GM12878 (cell line): Measurements from ENCODE around the gene VANGL1. TPM values are rescaled to one million over a fixed set of nuclear protein-coding genes. Genes with fewer than 3 reads are reported as not detected.

ENCODE experiments used
- ATAC-seq: fragments of 200-7000 bp; cut with Tn5 transposase; 3 replicates; pipeline ENCODE4 v1.9.1; 2020; ENCODE audit warnings: mild to moderate bottlenecking, moderate library complexity
- BruUV-seq: library from RNA; stranded (reverse); fragments of 400-500 nt; replicated peaks from 2 replicates; lab custom pipeline; 2021; lab: Mats Ljungman, UMichigan
- CTCF ChIA-PET: fragments of 300-600 bp; sonication (Branson Sonifier 250); formaldehyde crosslinking; extraction: SDS; loops from one replicate; lab custom pipeline; 2021; ENCODE audit warnings: inconsistent platforms; lab: Yijun Ruan, JAX
- POLR2A ChIA-PET: fragments of 350-600 bp; formaldehyde crosslinking; extraction: SDS; loops from one replicate; lab custom pipeline; 2021; ENCODE audit warnings: inconsistent platforms; lab: Charles Lee
- RAD21 ChIA-PET: fragments of 300-600 bp; sonication (Branson Sonifier 250); formaldehyde crosslinking; loops from one replicate; lab custom pipeline; 2023; ENCODE audit warnings: antibody characterized with exemption; ENCODE audit not compliant: unreplicated experiment; lab: Charles Lee
- SMC1A ChIA-PET: fragments of 300-600 bp; sonication (Branson Sonifier 250); formaldehyde crosslinking; loops from one replicate; lab custom pipeline; 2023; ENCODE audit not compliant: unreplicated experiment, uncharacterized antibody; lab: Charles Lee
- DNase-seq: peaks from one replicate; pipeline ENCODE4 v3.0.0-alpha.2; 2011; ENCODE audit warnings: low read depth, low spot score
- FAIRE-seq: peaks from 3 replicates; lab custom pipeline; 2011; peaks lifted over from hg19 to GRCh38; lab: Jason Lieb, UNC
- H2AFZ ChIP-seq: 2 replicates; pipeline ENCODE4 v1.6.0; 2011; ENCODE audit warnings: low read depth, low read length, control low read depth; ENCODE audit not compliant: control insufficient read depth
- H3K27ac ChIP-seq: 2 replicates; pipeline ENCODE4 v1.5.1; 2011; ENCODE audit warnings: control low read depth; ENCODE audit not compliant: control insufficient read depth, insufficient read depth
- H3K27me3 ChIP-seq, 2 experiments: replicated peaks in 1 of 2; 2 replicates each; pipeline versions ENCODE4 v1.6.0 to v1.6.1; 2011; ENCODE audit warnings: low read length in 1 of 2; ENCODE audit not compliant: control insufficient read depth in 2 of 2, insufficient read depth in 2 of 2
- H3K36me3 ChIP-seq, 2 experiments: 2 replicates each; pipeline ENCODE4 v1.5.1; 2011; ENCODE audit warnings: low read length in 1 of 2; ENCODE audit not compliant: control insufficient read depth in 2 of 2, insufficient read depth in 2 of 2
- H3K4me1 ChIP-seq: 2 replicates; pipeline ENCODE4 v1.6.1; 2011; ENCODE audit warnings: mild to moderate bottlenecking, low read length, moderate library complexity, mixed read lengths; ENCODE audit not compliant: control insufficient read depth, insufficient read depth
- H3K4me2 ChIP-seq: 2 replicates; pipeline ENCODE4 v1.6.0; 2011; ENCODE audit warnings: control low read depth; ENCODE audit not compliant: control insufficient read depth, insufficient read depth
- H3K4me3 ChIP-seq: fragments of 200-600 bp; sonication (generic); 2 replicates; pipeline ENCODE4 v1.5.1; 2016
- H3K79me2 ChIP-seq: 2 replicates; pipeline ENCODE4 v1.6.0; 2011; ENCODE audit warnings: low read length; ENCODE audit not compliant: control insufficient read depth, insufficient read depth
- H3K9ac ChIP-seq: 2 replicates; pipeline ENCODE4 v1.8.0; 2011; ENCODE audit warnings: low read length, control low read depth, mixed read lengths; ENCODE audit not compliant: control insufficient read depth, insufficient read depth
- H3K9me3 ChIP-seq: replicated peaks from 3 replicates; pipeline ENCODE4 v1.5.1; 2011; ENCODE audit warnings: mild to moderate bottlenecking, low read length; ENCODE audit not compliant: control insufficient read depth, insufficient read depth
- H4K20me1 ChIP-seq: 2 replicates; pipeline ENCODE4 v1.6.0; 2011; ENCODE audit not compliant: control insufficient read depth, insufficient read depth
- PAX8 ChIP-seq: fragments of 450-650 bp; IDR thresholded peaks from 2 replicates; pipeline ENCODE4 v1.6.1; 2017; ENCODE audit warnings: mild to moderate bottlenecking, moderate library complexity
- ZNF687 ChIP-seq: fragments of 450-650 bp; IDR thresholded peaks from 2 replicates; pipeline ENCODE4 v1.6.1; 2017; ENCODE audit warnings: mild to moderate bottlenecking, moderate library complexity
- WGBS: methylation state at CpG from one replicate; pipeline ENCODE4 v1.1.6; 2016; ENCODE audit warnings: low lambda C conversion rate; ENCODE audit not compliant: insufficient replicate concordance, insufficient coverage; ENCODE audit errors: missing lambda C conversion rate; 5-methylcytosine and 5-hydroxymethylcytosine counted together
- in situ Hi-C: fragments of 300-500 bp; cut with MboI; formaldehyde crosslinking; loops from 9 replicates; pipeline ENCODE4 v1.14.3; 2018; ENCODE audit warnings: mixed read lengths
- intact Hi-C: fragments of 100-400 bp; cut with micrococcal nuclease; formaldehyde crosslinking; loops from one replicate; pipeline ENCODE4 v1.14.2; 2022; ENCODE audit not compliant: unreplicated experiment
- polyA plus RNA-seq, 11 experiments: library from polyadenylated mRNA; depleted of rRNA in 4 of 11; unstranded in 6 of 11; stranded (reverse) in 5 of 11; fragments of >200 nt; fragmentation: Nextera tagmentation in 4 of 11; fragmentation: Illumina TruSeq in 1 of 11; extraction: Ambion mirVana in 4 of 11; extraction: Trizol in 1 of 11; gene quantifications; 1 replicate in 1 of 11; 2 replicates in 10 of 11; pipeline versions ENCODE4 v1.2.1 to v1.2.3, GENCODE V29; 2011 to 2016; ENCODE audit warnings: inconsistent platforms in 2 of 11, missing spikeins in 2 of 11, low read depth in 1 of 11
- total RNA-seq, 4 experiments: library from RNA; depleted of rRNA in 3 of 4; stranded (reverse); fragments of >200 nt in 3 of 4; fragmentation: Illumina TruSeq in 1 of 4; extraction: Trizol in 1 of 4; gene quantifications; 2 replicates each; pipeline versions ENCODE4 v1.2.1 to v1.2.3, GENCODE V29; 2013 to 2021

Gene VANGL1
- total and polyA plus RNA-seq, 10 of the 15 experiments (the other 5 are each of a cell fraction or from before 2014, with no cell fraction given), result 0.71 to 12.9 (median 6.3) TPM

GRCh38 chr1:115661157-115661556, 19.4 kb downstream of the VANGL1 start:
- 91% methylated on average over 1 of the region's 1 CpG for WGBS
- FAIRE-seq, result no peak
- no peak overlapping the region for H3K9ac ChIP-seq
- intact Hi-C loops, result no loop called here
- H3K4me2 ChIP-seq, result no peak overlapping the region
- ChIA-PET SMC1A (interaction anchor here (1.4 kb wide), 1 partner anchor 11 kb away, joined by 5 read pairs; no protein-coding TSS in a partner anchor), POLR2A (no interaction called here), RAD21 (interaction anchor here (0.9 kb wide), 1 partner anchor 52 kb away, joined by 3 read pairs; no protein-coding TSS in a partner anchor), CTCF (interaction anchor here (0.9 to 1.1 kb wide), 2 partner anchors 45 to 384 kb away, joined by 3 read pairs; no protein-coding TSS in a partner anchor)
- H4K20me1 ChIP-seq, result no peaks in the 10 kb centered on the region
- DNase-seq, result no peak
- H3K79me2 ChIP-seq, result no peaks in the 10 kb centered on the region
- H3K4me3 ChIP-seq, result no peak overlapping the region
- H3K4me1 ChIP-seq, result no peaks in the 10 kb centered on the region
- peaks cover 11 to 14% of the 10 kb centered on the region in 2 experiments for H3K36me3 ChIP-seq
- no TSS peak for BruUV-seq
- ATAC-seq, result no peak
- H2AFZ ChIP-seq, result no peak overlapping the region
- H3K27me3 ChIP-seq, result no peaks in the 10 kb centered on the region
- no peak overlapping the region for H3K27ac ChIP-seq
- in situ Hi-C loops, result no loop called here
- no peak for TF ChIP-seq ZNF687
- TF ChIP-seq PAX8, result no peak
- no peaks in the 10 kb centered on the region; the same call in 2 of the 3 replicates for H3K9me3 ChIP-seq
